Keratinocyte (primary cell): ENCODE measurements around the gene ENDOG. TPM values are rescaled to one million over a fixed set of nuclear protein-coding genes. Genes with fewer than 3 reads are reported as not detected.
"Not testable (repeated sequence)": the region's sequence is repeated elsewhere in the genome, so short reads cannot be mapped to it uniquely, and the experiment has no call there.

Source experiments
- DNase-seq: peaks from one replicate; pipeline ENCODE4 v3.0.0-alpha.2; 2011; ENCODE audit warnings: low read depth, missing footprints, low spot score
- FAIRE-seq: peaks from 2 replicates; lab custom pipeline; 2011; peaks lifted over from hg19 to GRCh38; lab: Jason Lieb, UNC
- H2AFZ ChIP-seq: 2 replicates; pipeline ENCODE4 v1.6.0; 2012; ENCODE audit warnings: low read length, control low read depth, inconsistent platforms; ENCODE audit not compliant: control insufficient read depth
- H3K27ac ChIP-seq: 2 replicates; pipeline ENCODE4 v1.5.1; 2011; ENCODE audit warnings: low read length; ENCODE audit not compliant: control insufficient read depth, insufficient read depth
- H3K27me3 ChIP-seq: 3 replicates; pipeline ENCODE4 v1.6.0; 2011; ENCODE audit warnings: low read length; ENCODE audit not compliant: control insufficient read depth, insufficient read depth; ENCODE audit errors: extremely low read depth
- H3K36me3 ChIP-seq, 2 experiments: 2 replicates in 1 of 2; 3 replicates in 1 of 2; pipeline ENCODE4 v1.5.1; 2011; ENCODE audit warnings: low read length in 2 of 2, mild to moderate bottlenecking in 1 of 2; ENCODE audit not compliant: control insufficient read depth in 2 of 2, insufficient read depth in 2 of 2; ENCODE audit errors: extremely low read depth in 1 of 2
- H3K4me1 ChIP-seq: 3 replicates; pipeline ENCODE4 v1.5.1; 2011; ENCODE audit warnings: low read length; ENCODE audit not compliant: control insufficient read depth, insufficient read depth; ENCODE audit errors: extremely low read depth
- H3K4me2 ChIP-seq: 3 replicates; pipeline ENCODE4 v1.6.0; 2011; ENCODE audit warnings: low read depth, low read length; ENCODE audit not compliant: control insufficient read depth, insufficient read depth; ENCODE audit errors: extremely low read depth
- H3K4me3 ChIP-seq, 3 experiments: fragments of 200-600 bp in 1 of 3; sonication (generic) in 1 of 3; 2 replicates in 2 of 3; 3 replicates in 1 of 3; pipeline ENCODE4 v1.5.1; 2011 to 2016; ENCODE audit warnings: low read length in 3 of 3, mild to moderate bottlenecking in 3 of 3, control low read depth in 2 of 3, inconsistent platforms in 1 of 3, low read depth in 1 of 3, mixed read lengths in 1 of 3, mixed run types in 1 of 3, moderate library complexity in 1 of 3; ENCODE audit not compliant: control insufficient read depth in 2 of 3, insufficient read depth in 2 of 3; ENCODE audit errors: extremely low read depth in 1 of 3
- H3K79me2 ChIP-seq: 2 replicates; pipeline ENCODE4 v1.6.0; 2012; ENCODE audit warnings: low read length; ENCODE audit not compliant: control insufficient read depth, insufficient read depth
- H3K9ac ChIP-seq: 3 replicates; pipeline ENCODE4 v1.6.0; 2011; ENCODE audit warnings: low read length; ENCODE audit not compliant: control insufficient read depth, insufficient read depth; ENCODE audit errors: extremely low read depth
- H3K9me1 ChIP-seq: 3 replicates; pipeline ENCODE4 v1.6.0; 2011; ENCODE audit warnings: low read length; ENCODE audit not compliant: control insufficient read depth, insufficient read depth; ENCODE audit errors: extremely low read depth
- H3K9me3 ChIP-seq: 2 replicates; pipeline ENCODE4 v1.5.1; 2012; ENCODE audit warnings: low read depth, low read length; ENCODE audit not compliant: control insufficient read depth
- H4K20me1 ChIP-seq: 3 replicates; pipeline ENCODE4 v1.6.0; 2011; ENCODE audit warnings: low read length; ENCODE audit not compliant: control insufficient read depth, insufficient read depth; ENCODE audit errors: extremely low read depth
- CTCF ChIP-seq, 3 experiments: IDR thresholded peaks in 1 of 3; conservative IDR thresholded peaks in 1 of 3; optimal IDR thresholded peaks in 1 of 3; 2 replicates in 2 of 3; 3 replicates in 1 of 3; pipeline versions ENCODE3 to v1.5.1; 2011; ENCODE audit warnings: low read length in 3 of 3, mild to moderate bottlenecking in 3 of 3, moderate library complexity in 2 of 3, control low read depth in 1 of 3, inconsistent platforms in 1 of 3; ENCODE audit not compliant: insufficient read depth in 2 of 3; ENCODE audit errors: extremely low read depth in 1 of 3
- EZH2 ChIP-seq: IDR thresholded peaks from one replicate; pipeline ENCODE4 v1.6.1; 2012; ENCODE audit warnings: inconsistent platforms, mild to moderate bottlenecking, low read length, moderate library complexity
- dilution Hi-C: fragments of 300-500 bp; cut with MboI; formaldehyde crosslinking; loops from one replicate; pipeline ENCODE4 v1.7.0; 2020; ENCODE audit warnings: low sequenced_read_pairs; ENCODE audit not compliant: extremely low pct_ligation_motif_present
- polyA plus RNA-seq, 5 experiments: library from polyadenylated mRNA; depleted of rRNA in 3 of 5; stranded (reverse) in 3 of 5; stranded (forward) in 1 of 5; unstranded in 1 of 5; fragments of >200 nt; gene quantifications; 1 replicate in 1 of 5; 2 replicates in 3 of 5; 3 replicates in 1 of 5; pipeline versions ENCODE4 v1.2.1 to v1.2.3, GENCODE V29; 2011 to 2012; ENCODE audit warnings: missing spikeins in 2 of 5, low read depth in 1 of 5, low replicate concordance in 1 of 5

Gene ENDOG
- polyA plus RNA-seq, 1 donor (not counting 4 experiments of a cell fraction or from before 2014, with no cell fraction given): 10.2 TPM

- Histone ChIP-seq H3K79me2 (no peaks in the 10 kb centered on the region), H3K4me2 (no peak overlapping the region), H3K36me3 (peaks cover 8 to 10% of the 10 kb centered on the region in 2 experiments), H3K27me3 (no peaks in the 10 kb centered on the region), H3K9me1 (peaks cover 2% of the 10 kb centered on the region), H3K27ac (no peak overlapping the region), H4K20me1 (peaks cover 4% of the 10 kb centered on the region), H3K4me1 (peaks cover 10% of the 10 kb centered on the region), H3K9ac (no peak overlapping the region), H2AFZ (no peak overlapping the region), H3K4me3 (no peak overlapping the region), H3K9me3 (no peaks in the 10 kb centered on the region)
- dilution Hi-C loops: no loop called here
- FAIRE-seq (no peak), DNase-seq (no peak)
- no peak for TF ChIP-seq CTCF (optimal IDR thresholded peaks at IDR 0.05 in 1 of 3, IDR thresholded peaks at IDR 0.05 in 1 of 3, conservative IDR thresholded peaks at IDR 0.05 in 1 of 3; ENCODE audit: extremely low read depth in 1 of 3, insufficient read depth in 2 of 3, low read length in 3 of 3)
- no peak for TF ChIP-seq EZH2
Observed at GRCh38 chr9:128840524-128840923, 22.2 kb downstream of the ENDOG start.

- H3K36me3 ChIP-seq: peaks cover 6 to 9% of the 10 kb centered on the region in 2 experiments
- TF ChIP-seq EZH2 (no peak), CTCF (optimal IDR thresholded peaks at IDR 0.05 in 1 of 3, IDR thresholded peaks at IDR 0.05 in 1 of 3, conservative IDR thresholded peaks at IDR 0.05 in 1 of 3; ENCODE audit: extremely low read depth in 1 of 3, insufficient read depth in 2 of 3, low read length in 3 of 3) (no peak)
- FAIRE-seq: no peak
Observed at GRCh38 chr9:128841694-128842492, 23.6 kb downstream of the ENDOG start.

GRCh38 chr9:128843171-128843570, 24.9 kb downstream of the ENDOG start:
- H3K79me2 ChIP-seq, H2AFZ ChIP-seq, H3K27me3 ChIP-seq, H3K4me2 ChIP-seq, H3K9ac ChIP-seq, H3K9me3 ChIP-seq, H3K9me1 ChIP-seq, H3K36me3 ChIP-seq, H3K4me3 ChIP-seq, H3K27ac ChIP-seq, H4K20me1 ChIP-seq, dilution Hi-C loops, DNase-seq, FAIRE-seq: not testable (repeated sequence)
- peaks cover 18% of the 10 kb centered on the region for H3K4me1 ChIP-seq

More at GRCh38 chr9:128841694-128842492, 23.6 kb downstream of the ENDOG start:
- H3K27ac ChIP-seq: no peak overlapping the region
- peaks cover 5% of the 10 kb centered on the region for H3K9me1 ChIP-seq
- no peak overlapping the region for H3K9ac ChIP-seq
- peaks cover 18% of the 10 kb centered on the region for H3K4me1 ChIP-seq
- H3K4me3 ChIP-seq: no peak overlapping the region
- no peak overlapping the region for H2AFZ ChIP-seq
- H3K79me2 ChIP-seq: no peaks in the 10 kb centered on the region
- no peak overlapping the region for H3K4me2 ChIP-seq
- H3K9me3 ChIP-seq: no peaks in the 10 kb centered on the region
- dilution Hi-C loops: no loop called here
- no peak for DNase-seq
- peaks cover 4% of the 10 kb centered on the region for H4K20me1 ChIP-seq
- H3K27me3 ChIP-seq: no peaks in the 10 kb centered on the region
